ENCODE results near the gene NOTO. TPM values are rescaled to one million over a fixed set of nuclear protein-coding genes. Genes with fewer than 3 reads are reported as not detected.
"Not testable (repeated sequence)": the region's sequence is repeated elsewhere in the genome, so short reads cannot be mapped to it uniquely, and the experiment has no call there.

Gene NOTO, protein sequence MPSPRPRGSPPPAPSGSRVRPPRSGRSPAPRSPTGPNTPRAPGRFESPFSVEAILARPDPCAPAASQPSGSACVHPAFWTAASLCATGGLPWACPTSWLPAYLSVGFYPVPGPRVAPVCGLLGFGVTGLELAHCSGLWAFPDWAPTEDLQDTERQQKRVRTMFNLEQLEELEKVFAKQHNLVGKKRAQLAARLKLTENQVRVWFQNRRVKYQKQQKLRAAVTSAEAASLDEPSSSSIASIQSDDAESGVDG
- total RNA-seq: not detected

DNA sequence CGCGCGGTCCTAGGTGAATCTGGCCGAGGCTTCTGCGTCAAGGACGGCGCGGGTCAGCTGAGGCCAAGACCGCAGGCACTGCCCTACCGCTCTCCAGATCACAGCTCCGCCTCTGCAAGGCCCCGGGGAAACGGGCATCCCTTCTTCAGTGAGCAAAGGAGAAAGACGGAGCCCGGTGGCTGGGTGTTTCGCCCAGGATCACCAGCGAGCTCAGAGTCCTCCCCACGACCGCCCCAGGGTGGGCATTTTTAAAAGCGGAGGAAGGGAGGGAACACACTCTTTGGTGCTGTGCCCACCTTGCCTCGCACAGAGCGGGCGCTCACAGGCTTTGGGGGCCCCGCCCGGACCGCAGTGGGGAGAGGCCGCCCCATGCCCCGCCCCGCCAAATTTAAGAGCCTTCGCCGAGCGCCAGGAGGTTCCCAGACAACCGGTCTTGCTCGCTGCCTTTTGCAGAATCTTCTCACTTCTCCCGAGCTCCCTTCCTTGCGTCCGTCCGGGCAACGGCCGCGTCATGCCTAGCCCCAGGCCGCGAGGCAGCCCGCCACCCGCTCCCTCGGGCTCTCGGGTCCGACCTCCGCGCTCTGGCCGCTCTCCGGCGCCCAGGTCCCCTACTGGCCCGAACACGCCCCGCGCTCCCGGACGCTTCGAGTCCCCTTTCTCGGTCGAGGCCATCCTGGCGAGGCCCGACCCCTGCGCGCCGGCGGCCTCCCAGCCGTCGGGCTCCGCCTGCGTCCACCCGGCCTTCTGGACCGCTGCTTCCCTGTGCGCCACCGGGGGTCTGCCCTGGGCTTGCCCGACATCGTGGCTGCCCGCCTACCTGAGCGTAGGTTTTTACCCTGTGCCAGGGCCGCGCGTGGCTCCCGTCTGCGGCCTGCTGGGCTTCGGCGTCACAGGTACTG, at the start of gene NOTO:
NOTO (plus strand) TSS at position 419 of the 899 bp plus-strand sequence; CDS start at position 512, 93 bp downstream.
- H3K36me3 Mint-ChIP-seq (ENCODE audit: low read depth): no peaks in the 10 kb centered on the region
- peaks cover 6% of the 10 kb centered on the region for H3K4me1 Mint-ChIP-seq (ENCODE audit: low read depth)
- DNase-seq: no peak
- POLR2A ChIA-PET: interaction anchor here (0.7 kb wide), 1 partner anchor 25 kb away, joined by 3 read pairs; no protein-coding TSS in a partner anchor
- CTCF ChIA-PET: interaction anchor here (1.0 to 3.3 kb wide), 3 partner anchors 10 to 25 kb away, joined by 3 to 13 read pairs (median 10); no protein-coding TSS in a partner anchor
- ATAC-seq: peak; percentile 66
- no peak within 1 kb of the TSS for H3K4me3 Mint-ChIP-seq
- peaks cover 44% of the 10 kb centered on the region for H3K27me3 Mint-ChIP-seq (ENCODE audit: low read depth)
- no peak within 1 kb of the TSS for H3K27ac Mint-ChIP-seq
- no peaks in the 10 kb centered on the region for H3K9me3 Mint-ChIP-seq (ENCODE audit: insufficient read depth)

DNA sequence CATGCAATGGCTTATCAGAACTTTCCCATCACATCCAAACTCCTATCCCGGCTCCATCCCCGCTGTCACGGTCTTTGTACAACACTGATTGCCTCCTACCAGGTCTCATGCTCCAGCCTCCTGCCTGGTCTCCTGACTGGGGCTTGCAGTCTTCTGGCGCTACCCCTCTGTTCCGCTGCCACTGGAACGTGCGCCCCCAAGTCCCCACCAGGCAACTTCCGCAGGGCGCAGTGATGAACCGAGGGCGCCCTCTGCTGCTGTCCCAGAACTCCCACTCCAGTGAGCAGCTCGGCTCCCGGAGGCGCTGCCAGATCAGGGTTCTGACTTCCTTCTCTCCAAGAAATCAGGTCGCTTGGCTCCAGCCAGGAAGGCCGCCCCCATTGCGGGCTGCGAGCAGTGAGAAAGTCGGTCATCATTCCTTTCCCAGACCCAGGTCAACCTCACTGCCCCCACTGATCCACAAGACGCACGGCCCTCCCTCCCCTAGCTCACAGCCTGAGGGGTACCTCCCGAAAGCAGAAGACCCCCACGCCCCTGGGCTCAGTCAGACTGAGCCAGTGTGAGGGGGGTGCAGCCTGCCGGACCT, 45.7 kb upstream of the NOTO start:
- peaks cover 4% of the 10 kb centered on the region for H3K4me1 Mint-ChIP-seq (ENCODE audit: low read depth)
- DNase-seq: peak; percentile 52
- no peaks in the 10 kb centered on the region for H3K9me3 Mint-ChIP-seq (ENCODE audit: insufficient read depth)
- POLR2A ChIA-PET: interaction anchor here (1.0 kb wide), 1 partner anchor 67 kb away, joined by 3 read pairs; no protein-coding TSS in a partner anchor
- no peak overlapping the region for H3K4me3 Mint-ChIP-seq
- no peaks in the 10 kb centered on the region for H3K36me3 Mint-ChIP-seq (ENCODE audit: low read depth)
- H3K27ac Mint-ChIP-seq: no peak overlapping the region
- CTCF ChIA-PET: interaction anchor here (0.7 to 2.9 kb wide), 11 partner anchors 20 to 265 kb away, joined by 3 to 25 read pairs (median 4); no protein-coding TSS in a partner anchor
- peak; percentile 72 for ATAC-seq
- H3K27me3 Mint-ChIP-seq (ENCODE audit: low read depth): peaks cover 39% of the 10 kb centered on the region

DNA sequence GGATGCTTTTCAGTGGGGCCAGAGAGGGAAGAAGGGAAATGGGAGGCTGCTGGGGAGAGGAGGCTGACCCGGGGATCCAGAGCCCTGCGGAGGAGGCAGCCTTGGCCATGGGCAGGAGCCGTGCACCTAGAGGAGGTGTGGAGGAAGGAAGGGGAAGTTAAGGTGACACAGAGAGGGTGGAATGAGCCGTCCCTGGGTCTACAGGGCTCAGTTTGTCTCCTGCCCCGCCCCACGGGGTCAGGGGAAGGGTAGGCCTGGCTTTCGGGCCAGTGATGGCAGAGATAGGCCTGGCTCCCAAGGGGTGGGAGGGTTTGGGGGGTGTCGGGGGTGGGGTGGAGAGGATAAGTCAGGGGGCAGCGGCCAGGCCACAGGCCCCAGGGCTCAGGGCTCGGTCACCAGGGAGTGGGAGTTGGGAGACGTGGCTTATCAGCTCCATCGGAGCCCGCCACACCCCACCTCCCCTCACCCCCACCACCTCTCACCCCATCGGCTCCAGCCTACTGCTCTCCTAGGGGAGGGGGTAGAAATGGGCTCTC, 39.5 kb upstream of the NOTO start:
- POLR2A ChIA-PET: interaction anchor here (0.7 kb wide), 1 partner anchor 90 kb away, joined by 3 read pairs; no protein-coding TSS in a partner anchor
- Mint-ChIP-seq H3K9me3 (ENCODE audit: insufficient read depth) (no peaks in the 10 kb centered on the region), H3K27ac (no peak overlapping the region)

DNA sequence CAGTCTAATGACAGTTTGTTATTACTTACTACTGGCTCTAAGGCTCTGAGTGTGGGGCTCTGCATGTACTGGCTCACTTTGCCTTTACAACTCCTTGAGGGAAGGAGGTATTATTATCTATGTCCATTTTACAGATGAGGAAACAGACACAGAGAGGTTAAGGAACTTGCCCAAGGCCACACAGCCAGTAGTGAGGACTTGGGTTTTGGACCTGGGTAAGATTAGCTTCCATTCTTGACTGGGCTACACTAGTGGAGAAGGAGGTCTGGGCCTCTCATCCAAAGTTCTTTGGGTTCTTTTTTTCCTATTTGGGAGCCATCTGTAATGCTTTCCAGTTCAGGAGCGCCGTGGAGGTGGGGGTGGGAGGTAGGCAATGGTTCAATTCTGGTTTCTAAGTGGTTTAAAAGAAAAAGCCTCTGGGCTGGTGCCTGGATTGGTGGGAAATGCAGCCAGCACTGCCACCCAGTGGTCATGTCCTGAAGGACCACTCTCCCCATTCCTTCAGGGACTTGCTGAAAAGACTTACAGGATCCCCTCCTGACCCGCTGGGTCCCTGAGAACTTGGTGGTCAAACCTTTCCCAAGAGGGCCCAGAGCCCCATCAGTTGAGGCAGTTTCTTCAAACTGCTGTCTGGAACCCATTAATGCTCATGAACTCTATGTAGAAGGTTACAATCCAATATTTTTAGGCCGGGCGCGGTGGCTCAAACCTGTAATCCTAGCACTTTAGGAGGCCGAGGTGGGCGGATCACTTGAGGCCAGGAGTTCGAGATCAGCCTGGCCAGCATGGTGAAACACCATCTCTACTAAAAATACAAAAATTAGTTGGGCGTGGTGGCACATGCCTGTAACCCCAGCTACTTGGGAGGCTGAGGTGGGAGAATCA, 38.6 kb upstream of the NOTO start:
- DNase-seq (peak; percentile 69), ATAC-seq (peak; percentile 83)
- no peak overlapping the region for H3K4me3 Mint-ChIP-seq
- peaks cover 11% of the 10 kb centered on the region for H3K27me3 Mint-ChIP-seq (ENCODE audit: low read depth)
- POLR2A ChIA-PET: interaction anchor here (0.7 kb wide), 1 partner anchor 91 kb away, joined by 3 read pairs; no protein-coding TSS in a partner anchor
- CTCF ChIA-PET: interaction anchor here (0.6 to 2.2 kb wide), 8 partner anchors 11 to 268 kb away, joined by 3 to 17 read pairs (median 4); no protein-coding TSS in a partner anchor
- no peaks in the 10 kb centered on the region for H3K36me3 Mint-ChIP-seq (ENCODE audit: low read depth)
- no peaks in the 10 kb centered on the region for H3K9me3 Mint-ChIP-seq (ENCODE audit: insufficient read depth)
- H3K4me1 Mint-ChIP-seq (ENCODE audit: low read depth): no peaks in the 10 kb centered on the region
- H3K27ac Mint-ChIP-seq: no peak overlapping the region

More for the DNA sequence above, 39.5 kb upstream of the NOTO start:
- ATAC-seq (no peak), DNase-seq (no peak)
- CTCF ChIA-PET: interaction anchor here (0.6 to 2.2 kb wide), 8 partner anchors 12 to 267 kb away, joined by 3 to 17 read pairs (median 4); no protein-coding TSS in a partner anchor
- Mint-ChIP-seq H3K4me1 (ENCODE audit: low read depth) (no peaks in the 10 kb centered on the region), H3K27me3 (ENCODE audit: low read depth) (peaks cover 15% of the 10 kb centered on the region), H3K4me3 (no peak overlapping the region), H3K36me3 (ENCODE audit: low read depth) (no peaks in the 10 kb centered on the region)

DNA sequence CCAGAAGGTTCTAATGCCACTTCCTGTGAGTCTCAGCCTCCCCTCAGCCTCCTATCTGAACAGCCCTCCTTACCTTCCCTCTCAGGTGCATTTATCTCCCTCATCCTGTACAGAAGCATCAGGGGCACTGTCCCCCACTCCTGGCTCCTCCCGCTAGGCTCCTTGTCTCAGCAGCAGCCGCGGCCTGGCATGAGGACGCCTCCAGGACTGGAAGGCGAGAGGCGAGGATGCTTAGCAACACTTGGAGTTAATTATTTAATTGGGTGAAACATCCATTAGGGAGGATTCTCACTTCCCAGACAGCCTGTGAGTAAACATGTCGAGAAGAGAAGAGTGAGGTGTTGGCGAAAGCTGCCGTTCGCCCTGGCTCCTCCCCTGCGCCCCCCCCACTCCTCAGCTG, 36.4 kb upstream of the NOTO start:
- H3K4me1 Mint-ChIP-seq (ENCODE audit: low read depth); POLR2A ChIA-PET; ATAC-seq; H3K27ac Mint-ChIP-seq; H3K27me3 Mint-ChIP-seq (ENCODE audit: low read depth); CTCF ChIA-PET; H3K4me3 Mint-ChIP-seq; DNase-seq; H3K36me3 Mint-ChIP-seq (ENCODE audit: low read depth); H3K9me3 Mint-ChIP-seq (ENCODE audit: insufficient read depth): not testable (repeated sequence)

DNA sequence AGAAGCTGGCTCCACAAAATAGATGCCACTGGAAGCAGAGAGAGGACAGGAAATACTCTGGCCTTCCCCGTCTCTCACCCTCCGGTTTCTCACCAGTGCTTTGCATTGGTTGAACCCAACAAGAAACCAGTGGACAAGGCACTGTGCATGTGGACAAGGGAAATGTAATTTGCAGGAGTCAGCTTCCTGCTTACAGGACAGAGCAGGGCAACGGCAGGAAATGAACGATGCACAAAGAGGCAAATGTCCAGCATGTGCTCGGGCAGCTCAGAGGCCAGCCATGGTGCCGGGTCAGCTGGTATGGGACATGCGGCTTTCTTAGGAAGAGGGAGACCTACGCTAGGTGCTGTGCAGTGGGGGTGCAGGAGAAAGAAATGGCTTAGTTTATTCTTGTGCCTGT, 35.6 kb upstream of the NOTO start:
- CTCF ChIA-PET; POLR2A ChIA-PET; H3K4me1 Mint-ChIP-seq (ENCODE audit: low read depth); H3K36me3 Mint-ChIP-seq (ENCODE audit: low read depth); ATAC-seq; H3K9me3 Mint-ChIP-seq (ENCODE audit: insufficient read depth); H3K27ac Mint-ChIP-seq; DNase-seq; H3K27me3 Mint-ChIP-seq (ENCODE audit: low read depth); H3K4me3 Mint-ChIP-seq: not testable (repeated sequence)

DNA sequence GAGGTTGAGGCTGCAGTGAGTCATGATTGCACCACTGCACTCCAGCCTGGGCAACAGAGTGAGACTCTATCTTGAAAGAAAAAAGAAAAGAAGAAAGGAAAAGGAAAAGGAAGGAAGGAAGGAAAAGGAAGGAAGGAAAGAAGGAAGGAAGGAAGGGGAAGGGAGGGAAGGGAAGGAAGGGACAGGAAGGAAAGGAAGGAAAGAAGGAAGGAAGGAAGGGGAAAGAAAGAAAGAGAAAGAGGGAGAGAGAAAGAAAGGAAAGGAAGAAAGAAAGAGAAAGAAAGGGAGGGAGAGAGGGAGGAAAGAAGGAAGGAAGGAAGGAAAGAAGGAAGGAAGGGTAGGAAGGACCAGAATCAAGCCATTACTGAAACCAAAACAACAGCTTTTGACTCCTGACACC, 34.0 kb upstream of the NOTO start:
- DNase-seq; H3K36me3 Mint-ChIP-seq (ENCODE audit: low read depth); ATAC-seq; H3K27ac Mint-ChIP-seq; H3K9me3 Mint-ChIP-seq (ENCODE audit: insufficient read depth); H3K4me1 Mint-ChIP-seq (ENCODE audit: low read depth); CTCF ChIA-PET; POLR2A ChIA-PET; H3K27me3 Mint-ChIP-seq (ENCODE audit: low read depth); H3K4me3 Mint-ChIP-seq: not testable (repeated sequence)

DNA sequence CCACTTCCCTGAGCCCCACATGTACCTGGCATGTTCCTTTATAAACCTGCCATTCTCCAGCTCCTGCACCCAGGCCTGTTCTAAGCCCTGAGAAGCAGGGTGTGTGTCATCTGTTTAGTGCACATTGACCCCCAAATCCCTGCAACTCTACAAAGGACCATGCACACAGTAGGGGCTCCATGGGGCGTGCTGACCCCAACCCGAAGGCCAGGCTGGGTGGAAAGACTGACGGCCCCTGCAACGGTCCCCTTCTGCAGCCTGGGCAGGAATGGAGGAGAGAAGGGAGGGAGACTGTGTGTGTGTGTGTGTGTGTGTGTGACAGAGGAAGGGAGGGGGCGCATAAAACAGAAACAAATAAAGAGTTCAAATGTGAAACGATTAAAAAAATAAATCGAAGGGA, 32.0 kb upstream of the NOTO start:
- ATAC-seq; POLR2A ChIA-PET; H3K4me3 Mint-ChIP-seq; H3K27ac Mint-ChIP-seq; H3K9me3 Mint-ChIP-seq (ENCODE audit: insufficient read depth); CTCF ChIA-PET; DNase-seq; H3K36me3 Mint-ChIP-seq (ENCODE audit: low read depth); H3K4me1 Mint-ChIP-seq (ENCODE audit: low read depth): not testable (repeated sequence)
- H3K27me3 Mint-ChIP-seq (ENCODE audit: low read depth): peaks cover 24% of the 10 kb centered on the region

DNA sequence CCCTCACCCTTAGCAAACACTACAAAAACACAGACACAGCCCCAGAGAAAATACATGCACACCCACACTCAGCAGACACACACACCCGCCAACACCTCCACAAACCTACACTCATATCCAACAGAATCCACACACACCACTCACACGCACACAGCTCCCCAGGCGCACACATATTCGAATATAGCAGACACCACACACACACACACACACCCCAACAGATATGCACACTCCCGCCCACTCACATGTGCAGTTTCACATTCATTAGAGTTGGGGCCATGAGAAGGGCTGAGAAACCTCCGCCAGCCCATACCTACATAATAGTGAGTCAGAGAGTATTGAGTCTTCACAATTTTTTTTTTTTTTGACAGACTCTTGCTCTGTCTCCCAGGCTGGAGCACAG, 29.4 kb upstream of the NOTO start:
- CTCF ChIA-PET: interaction anchor here (5.4 kb wide), 1 partner anchor 87 kb away, joined by 72 read pairs; no protein-coding TSS in a partner anchor
- DNase-seq (no peak), ATAC-seq (no peak)
- peaks cover 19% of the 10 kb centered on the region for H3K4me1 Mint-ChIP-seq (ENCODE audit: low read depth)
- peaks cover 35% of the 10 kb centered on the region for H3K27me3 Mint-ChIP-seq (ENCODE audit: low read depth)
- H3K9me3 Mint-ChIP-seq (ENCODE audit: insufficient read depth): no peaks in the 10 kb centered on the region
- POLR2A ChIA-PET: no interaction called here
- H3K27ac Mint-ChIP-seq: no peak overlapping the region
- H3K4me3 Mint-ChIP-seq: no peak overlapping the region
- no peaks in the 10 kb centered on the region for H3K36me3 Mint-ChIP-seq (ENCODE audit: low read depth)

DNA sequence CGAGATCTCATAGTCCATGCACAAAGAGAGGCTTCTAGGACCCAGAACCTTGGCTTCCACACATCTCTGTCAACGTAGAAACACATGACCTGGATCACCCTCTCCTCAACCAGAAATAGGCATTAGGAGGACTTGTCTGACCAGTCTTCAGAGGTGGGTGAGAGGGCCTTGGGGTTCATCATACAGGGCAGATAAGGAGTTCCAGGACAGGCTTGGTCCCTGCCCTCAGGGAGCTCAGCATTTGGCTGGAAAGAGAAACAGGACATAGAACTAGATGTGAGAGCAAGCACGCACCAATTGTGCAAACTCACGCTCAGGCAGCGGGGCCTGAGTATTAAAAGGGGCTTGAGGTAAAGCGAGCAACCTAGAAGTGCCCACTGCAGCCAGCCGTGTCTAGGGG, 28.6 kb upstream of the NOTO start:
- CTCF ChIA-PET: interaction anchor here (1.0 to 5.4 kb wide), 2 partner anchors 39 to 88 kb away, joined by 6 to 72 read pairs; no protein-coding TSS in a partner anchor

More for the DNA sequence above, 28.6 kb upstream of the NOTO start:
- Mint-ChIP-seq H3K4me1 (ENCODE audit: low read depth) (peaks cover 19% of the 10 kb centered on the region), H3K27me3 (ENCODE audit: low read depth) (peaks cover 37% of the 10 kb centered on the region), H3K9me3 (ENCODE audit: insufficient read depth) (no peaks in the 10 kb centered on the region), H3K27ac (no peak overlapping the region), H3K4me3 (no peak overlapping the region), H3K36me3 (ENCODE audit: low read depth) (no peaks in the 10 kb centered on the region)
- POLR2A ChIA-PET: no interaction called here
- DNase-seq: no peak
- no peak for ATAC-seq
